Germinal center (tissue), 1 donor: Measurements from ENCODE around the gene REPS1.

Source experiments
- DNase-seq: peaks from one replicate; pipeline ENCODE4 v3.0.0; 2012; ENCODE audit warnings: mixed read lengths, low spot score

REPS1 gene

DNA sequence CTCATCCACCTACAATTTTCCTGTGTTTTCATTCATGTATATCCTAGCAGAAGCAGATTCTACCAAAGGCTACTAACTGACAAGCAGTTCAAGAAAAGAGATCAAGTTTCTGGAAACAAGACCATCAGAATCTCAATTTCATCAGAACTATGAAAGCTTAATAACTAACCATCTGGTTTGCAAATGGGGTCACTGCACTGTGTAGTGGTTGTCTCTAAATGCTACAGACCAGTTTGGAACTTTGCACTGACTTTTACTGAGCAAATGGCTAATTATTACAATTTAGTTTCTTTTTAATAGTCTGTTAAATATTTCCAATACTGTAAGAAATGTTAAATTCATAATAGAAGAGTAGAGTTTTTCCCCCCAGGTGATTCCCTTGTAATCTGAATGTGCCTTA lies 64.5 kb downstream of the REPS1 start:
- no peak for DNase-seq

DNA sequence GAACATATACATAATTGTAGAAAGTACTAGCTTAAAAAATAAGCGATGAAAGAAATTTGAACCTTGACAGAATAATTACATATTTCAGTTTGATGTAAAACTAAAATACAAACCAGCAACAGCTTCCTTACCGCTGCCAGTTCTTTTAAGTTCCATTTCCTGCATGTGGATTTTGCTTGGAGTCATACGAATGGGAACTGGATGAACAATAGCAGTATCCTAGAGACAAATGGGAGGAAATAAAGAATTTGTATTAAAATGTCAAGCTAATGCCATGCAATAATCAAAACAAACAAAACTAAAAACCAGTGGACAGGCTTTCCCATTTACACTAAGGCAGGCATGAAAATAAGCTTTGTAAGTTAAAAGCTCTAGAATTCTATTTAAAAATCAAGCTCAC lies 67.1 kb downstream of the REPS1 start:
- no peak for DNase-seq

DNA sequence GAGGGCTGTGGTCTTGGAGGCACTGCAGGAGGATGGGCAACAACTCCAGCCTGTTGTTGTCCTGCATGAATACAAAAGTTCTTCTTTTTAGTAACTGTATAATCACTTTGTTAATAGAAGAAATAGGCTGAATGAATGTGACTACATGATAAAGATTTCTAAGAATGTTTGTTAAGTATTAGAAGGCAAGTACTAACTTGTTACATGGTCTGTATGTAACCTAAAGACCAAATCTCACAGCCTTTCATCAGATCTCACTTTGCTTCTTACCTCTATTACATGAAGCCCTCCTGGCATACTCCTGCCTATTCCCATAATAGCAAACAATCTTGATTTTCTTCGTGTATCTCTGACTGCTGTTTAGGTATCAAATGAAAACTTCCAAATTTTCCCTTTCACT lies 73.4 kb downstream of the REPS1 start:
- no peak for DNase-seq

DNA sequence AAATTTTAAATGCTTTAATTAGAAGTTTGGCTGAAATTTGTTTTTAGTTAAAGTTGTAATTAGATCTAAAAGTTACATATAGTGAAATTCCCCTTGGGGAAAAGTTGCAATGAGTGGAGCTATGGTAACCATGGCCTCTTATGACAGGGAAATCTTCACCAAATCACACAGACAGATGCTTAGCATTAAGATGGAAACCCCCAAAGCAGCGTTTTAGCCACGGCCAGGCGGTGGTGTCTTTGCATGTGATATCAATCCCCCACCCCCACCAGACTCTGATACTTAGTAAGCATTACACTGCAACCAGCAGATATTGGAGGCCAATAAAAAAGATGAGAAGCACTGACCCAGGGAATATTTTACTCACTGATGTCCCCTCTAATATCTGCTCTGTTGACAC lies 75.7 kb downstream of the REPS1 start:
- no peak for DNase-seq

DNA sequence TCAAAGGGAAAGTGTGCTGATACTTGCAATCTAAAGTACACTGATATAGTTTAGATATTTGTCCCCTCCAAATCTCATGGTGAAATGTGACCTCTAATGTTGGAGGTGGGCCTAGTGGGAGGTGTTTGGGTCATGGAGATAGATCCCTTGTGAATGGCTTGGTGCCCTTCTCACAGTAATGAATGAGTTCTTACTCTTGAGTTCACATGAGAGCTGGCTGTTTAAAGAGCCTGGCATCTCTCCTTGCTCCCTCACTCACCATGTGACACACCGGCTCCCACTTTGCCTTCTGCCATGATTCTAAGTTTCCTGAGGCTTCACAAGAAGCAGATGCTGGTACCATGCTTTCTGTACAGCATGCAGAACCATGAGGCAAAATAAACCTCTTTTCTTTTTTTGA lies 78.1 kb downstream of the REPS1 start:
- no peak for DNase-seq

DNA sequence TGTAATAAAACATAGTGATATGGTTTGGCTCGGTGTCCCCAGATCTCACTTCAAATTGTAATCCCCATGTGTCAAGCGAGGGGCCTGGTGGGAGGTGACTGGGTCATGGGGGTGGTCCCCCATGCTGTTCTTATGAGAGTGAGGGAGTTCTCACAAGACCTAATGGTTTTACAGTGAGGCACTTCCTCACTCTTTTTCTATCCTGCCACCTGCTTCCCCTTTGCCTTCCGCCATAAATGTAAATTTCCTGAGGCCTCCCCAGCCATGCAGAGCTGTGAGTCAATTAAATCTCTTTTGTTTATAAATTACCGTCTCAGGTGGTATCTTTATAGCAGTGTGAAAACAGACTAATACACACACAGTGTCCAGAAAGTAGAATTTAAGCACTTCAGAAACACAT lies 78.5 kb downstream of the REPS1 start:
- DNase-seq, result no peak

DNA sequence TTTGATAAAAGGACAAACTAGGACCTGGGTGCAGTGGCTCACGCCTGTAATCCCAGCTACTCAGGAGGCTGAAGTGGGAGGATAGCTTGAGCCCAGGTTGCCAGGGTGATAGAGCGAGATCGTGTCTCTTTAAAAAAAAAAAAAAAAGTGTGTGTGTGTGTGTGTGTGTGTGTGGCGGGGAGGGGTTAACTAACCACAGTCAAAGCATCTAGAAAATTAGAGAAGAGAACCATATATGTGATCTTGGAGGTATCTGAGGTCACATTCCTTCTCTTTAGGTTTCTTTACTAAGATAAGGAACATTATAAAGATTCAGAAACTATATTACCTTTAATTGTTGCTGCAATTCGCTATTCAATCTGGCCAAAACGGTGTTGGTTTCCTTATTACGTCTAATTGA lies 80.9 kb downstream of the REPS1 start:
- DNase-seq, result no peak

DNA sequence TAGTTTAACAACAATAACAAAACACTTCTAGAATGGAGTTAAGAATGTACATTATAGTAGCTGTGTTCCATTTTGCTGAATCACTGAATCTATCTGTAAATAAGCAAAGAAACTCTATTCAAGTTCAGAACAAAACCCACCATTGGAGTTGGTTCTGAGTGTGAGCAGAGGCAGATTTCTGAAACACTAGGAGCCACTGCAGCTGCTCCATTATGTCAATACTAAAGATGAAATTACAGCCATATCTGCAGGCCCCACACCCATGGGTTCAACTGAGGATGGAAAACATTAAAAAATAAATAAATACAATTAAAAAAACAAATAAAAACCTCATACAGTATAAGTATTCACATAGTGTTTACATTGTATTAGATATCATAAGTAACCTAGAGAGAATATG lies 91.0 kb downstream of the REPS1 start:
- no peak for DNase-seq

DNA sequence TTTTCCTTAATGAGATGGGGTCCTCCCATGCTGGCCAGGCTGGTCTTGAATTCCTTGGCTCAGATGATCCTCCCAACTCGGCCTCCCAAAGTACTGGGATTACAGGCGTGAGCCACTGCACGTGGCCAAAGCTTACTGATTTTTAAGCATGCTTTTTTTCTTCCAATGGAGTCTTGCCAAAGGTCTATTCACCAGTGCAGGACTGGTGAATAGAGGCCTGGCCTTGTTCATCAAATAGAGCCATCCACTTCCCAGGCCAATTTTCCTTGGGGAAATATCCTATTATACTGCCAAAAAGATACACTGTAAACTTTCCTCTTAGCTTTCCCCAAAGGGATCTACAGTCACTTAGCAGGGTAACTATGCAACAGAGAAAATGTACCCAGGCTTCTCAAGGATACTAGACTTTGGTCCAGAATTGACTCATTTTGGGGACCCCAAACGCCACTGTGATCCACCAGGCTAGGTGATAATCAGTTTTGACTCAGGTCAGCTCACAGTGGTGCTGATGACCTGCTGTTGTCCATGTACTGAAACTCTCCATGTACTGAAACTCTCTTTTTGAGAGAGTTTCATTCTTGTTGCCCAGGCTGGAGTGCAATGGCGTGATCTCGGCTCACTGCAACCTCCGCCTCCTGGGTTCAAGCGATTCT lies 91.8 kb downstream of the REPS1 start:
- no peak for DNase-seq

DNA sequence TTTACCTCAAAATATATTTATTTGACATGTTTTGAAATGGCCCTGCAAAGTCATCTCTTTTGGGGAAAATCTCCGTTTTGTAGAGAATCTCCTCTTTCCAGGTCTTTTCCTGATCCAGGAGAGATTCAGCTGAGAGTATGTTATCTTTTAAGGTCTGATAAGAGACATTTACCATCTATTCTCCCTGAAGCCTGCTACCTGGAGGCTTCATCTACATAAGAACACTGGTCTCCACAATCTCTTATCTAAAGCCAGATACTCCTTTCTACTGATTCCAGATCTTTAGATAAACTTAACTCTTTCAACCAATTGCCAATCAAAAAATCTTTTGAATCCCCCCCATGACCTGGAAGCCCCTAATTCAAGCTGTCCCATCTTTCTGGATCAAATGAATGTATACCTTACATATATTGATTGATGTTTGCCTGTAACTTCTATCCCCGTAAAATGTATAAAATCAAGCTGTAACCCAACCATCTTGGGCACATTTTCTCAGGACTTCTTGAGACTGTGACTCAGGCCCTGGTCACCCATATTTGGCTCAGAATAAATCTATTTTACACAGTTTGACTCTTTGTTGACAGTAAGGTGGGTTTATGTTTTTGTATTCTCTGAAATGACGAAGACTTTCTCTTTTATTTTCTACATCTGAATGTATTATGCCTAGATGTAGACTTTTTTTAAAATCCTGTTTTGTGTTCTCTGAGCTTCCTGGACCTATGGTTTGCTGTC lies 96.6 kb downstream of the REPS1 start:
- DNase-seq, result no peak

DNA sequence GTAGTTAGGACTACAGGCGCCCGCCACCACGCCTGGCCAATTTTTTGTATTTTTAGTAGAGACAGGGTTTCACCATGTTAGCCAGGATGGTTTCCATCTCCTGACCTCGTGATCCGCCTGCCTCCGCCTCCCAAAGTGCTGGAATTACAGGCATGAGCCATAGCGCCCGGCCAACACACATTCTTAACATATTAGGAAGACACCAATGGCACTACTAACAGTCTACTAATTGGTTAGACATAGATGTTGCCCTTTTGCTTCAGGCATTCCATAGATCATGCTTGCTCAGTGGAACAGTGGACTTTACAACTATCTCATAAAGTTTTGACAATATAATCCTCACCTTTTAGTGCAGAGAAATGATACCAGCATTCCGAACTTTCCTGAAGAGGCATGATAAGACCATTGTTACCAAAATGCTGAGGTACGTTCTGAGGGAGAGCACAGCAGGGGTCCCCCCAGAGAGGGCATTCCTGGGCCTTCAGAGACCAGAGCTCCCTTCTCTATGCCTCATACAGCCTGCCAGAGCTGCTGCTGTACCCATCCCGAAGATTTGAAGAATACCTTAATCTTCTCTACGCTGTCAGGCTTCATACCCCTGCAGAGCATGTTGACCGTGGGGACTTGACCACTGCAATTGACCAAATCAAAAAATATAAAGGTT lies 102.8 kb downstream of the REPS1 start:
- DNase-seq, result no peak

DNA sequence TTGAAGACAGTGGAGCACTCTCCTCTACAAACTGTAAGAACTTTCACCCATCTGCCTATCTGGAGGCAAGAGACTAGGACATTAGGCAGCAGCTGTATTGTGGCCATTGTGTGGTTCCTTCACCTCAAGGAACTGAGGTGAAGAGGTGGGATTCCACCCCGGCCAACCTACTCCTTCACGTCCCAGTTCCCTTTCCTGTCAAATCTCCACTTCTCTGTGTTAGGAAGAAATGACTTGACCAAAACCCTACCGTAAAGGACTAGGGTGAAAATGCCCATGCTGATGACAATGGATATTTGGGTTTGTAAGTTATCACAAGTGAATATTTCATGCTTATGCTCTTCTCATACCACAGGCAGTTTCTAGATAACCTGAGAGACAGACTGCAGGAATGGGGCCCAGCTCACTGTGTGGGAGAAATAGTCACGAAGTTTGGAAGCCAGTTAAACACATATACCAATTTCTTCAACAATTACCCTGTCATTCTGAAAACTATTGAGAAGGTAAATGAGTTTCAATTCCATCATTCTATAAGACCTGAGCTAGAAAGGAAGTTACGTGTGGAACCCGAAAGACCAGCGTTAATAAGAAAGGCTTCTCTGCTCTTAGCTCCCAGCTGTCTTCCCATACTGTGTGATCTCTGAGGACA lies 105.6 kb downstream of the REPS1 start:
- DNase-seq, result no peak

DNA sequence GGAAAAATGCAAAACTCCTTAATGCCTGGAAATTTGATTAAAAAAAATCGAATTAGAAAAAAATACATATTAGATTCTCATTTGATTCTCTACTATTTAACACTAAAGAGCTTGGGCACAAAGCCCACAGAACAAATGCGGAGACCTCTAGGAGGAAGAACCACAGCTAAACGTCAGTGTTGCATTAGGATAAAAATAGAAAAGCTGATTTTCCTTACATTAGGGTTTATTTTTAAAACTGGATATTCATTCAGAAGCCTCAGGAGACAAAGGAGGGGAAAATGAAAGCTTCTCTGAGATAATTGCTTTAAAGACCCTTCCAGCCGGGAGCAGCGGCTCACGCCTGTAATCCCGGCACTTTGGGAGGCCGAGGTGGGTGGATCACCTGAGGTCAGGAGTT lies 114.9 kb downstream of the REPS1 start:
- DNase-seq, result no peak

DNA sequence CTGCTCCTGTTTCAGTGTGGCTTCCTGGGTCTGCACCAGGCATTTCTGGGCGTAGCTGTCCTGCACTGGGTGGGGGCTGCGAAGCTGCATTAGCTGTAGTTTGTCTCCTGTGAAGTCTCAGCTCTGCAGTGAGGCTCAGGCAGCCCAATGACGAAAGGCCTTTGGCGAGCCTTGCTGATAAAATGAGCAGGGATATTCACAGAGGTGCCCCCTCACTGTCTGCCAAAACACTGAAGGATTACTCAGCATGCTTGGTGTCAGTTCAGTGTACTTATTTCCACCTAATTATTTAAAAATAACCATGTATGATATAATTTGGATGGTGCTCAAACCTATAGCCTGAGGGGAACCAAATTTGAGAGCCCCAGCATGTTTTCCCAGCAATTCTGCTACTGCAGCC lies 118.7 kb downstream of the REPS1 start:
- DNase-seq, result no peak

DNA sequence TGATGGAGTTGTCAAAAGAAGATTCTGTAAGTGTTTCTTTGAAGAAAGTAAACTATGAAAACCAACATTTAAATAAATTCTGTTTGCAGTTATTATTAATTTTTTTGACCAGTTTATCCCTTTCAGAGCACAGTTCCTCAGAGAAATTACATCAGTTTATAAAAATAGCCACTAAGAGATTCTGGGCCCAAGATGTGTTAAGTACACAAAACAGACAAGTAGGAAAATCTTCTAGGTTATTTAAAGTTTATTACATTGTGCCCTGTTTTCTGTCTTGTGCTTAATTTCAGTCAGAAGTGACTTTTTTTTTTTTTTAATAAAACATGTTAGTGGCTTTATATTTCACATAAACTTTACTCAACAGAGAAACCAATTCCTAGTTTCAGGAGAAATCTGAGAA lies 119.9 kb downstream of the REPS1 start:
- DNase-seq, result no peak

DNA sequence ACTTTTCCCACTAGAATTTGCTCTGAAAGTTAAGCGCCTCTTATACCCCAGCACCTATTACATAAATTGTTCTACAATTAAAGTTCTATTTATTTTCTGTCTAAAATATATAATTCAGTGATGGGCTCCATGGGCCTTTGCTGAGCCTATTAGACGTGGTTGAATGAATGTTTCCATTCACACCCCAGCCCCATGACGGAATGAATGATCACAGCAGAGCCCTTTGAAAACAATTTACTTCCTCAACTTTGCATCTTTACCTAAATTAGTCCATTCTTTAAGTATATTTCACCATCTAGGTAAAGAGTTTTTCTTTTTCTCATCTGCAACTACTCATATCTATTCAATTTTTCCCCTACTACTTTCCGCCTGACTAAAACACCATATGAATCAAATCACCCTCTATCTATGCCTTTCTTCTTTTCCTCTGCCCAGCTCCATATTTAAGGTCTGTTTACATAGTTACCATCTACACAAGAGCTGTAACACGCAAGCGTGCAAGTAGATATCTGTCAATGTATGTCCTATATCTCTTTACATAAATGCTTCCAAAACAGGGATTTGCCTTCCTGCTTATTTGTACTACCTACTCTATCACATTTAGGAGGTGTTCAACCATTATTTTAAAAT lies 122.5 kb downstream of the REPS1 start:
- no peak for DNase-seq

DNA sequence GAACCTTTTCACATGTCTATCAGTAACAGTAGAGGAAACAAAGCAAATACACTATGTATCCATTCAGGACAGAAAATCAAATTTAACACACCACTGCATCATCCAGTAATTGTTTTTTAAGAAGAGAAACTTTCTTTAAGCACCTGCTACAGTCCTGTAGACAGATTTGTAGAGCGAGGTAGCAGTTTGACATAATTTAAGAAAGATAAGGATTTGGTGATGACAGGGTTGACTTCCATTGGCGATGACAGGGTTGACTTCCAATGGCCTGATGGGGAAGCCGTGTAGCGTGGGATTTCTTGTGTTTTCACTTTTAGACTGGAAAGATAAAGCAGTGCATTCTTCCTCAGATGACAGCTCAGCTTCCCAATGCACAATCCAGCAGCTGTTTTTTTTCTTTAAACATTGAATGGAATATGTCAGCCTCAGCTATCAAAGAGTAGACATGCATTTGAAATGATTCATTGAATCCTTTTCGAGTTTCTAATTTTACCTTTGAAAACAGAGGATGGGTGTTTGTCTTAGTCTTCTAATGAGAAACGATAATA lies 123.6 kb downstream of the REPS1 start:
- DNase-seq, result no peak

DNA sequence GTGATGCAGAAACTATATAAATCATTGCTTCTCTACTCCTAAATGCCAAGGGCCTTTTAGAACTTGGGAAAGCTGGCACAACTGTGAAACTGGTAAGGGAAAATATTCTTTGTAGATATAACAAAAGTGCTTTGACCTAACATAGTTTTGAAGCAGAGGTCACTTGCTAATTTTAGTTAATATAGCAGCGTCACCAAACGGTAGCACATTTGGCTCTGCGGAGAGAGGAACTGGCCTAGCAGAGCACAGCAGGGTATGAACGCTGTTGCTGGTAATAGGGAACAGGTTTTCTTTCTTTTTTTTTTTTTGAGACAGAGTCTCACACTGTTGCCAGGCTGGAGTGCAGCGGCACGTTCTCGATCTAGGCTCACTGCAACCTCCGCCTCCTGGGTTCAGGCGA lies 124.7 kb downstream of the REPS1 start:
- no peak for DNase-seq

DNA sequence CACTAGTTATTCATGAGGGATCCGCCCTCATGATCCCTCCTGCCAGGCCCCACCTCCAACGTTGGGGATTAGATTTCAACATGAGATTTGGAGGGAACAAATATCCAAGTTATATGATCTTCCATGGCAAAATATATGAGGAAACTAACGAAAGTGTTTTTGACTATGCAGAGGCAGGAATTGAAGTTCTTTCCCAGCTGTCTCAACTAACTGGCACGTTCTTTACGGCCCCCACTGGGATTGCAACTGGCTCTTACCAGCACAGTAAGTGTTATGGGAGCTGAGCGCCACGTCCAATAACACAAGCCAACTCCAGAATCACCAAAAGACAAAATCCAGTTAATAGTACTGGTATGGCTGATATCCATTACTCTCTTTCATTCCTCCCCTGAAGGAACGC lies 125.6 kb downstream of the REPS1 start:
- DNase-seq, result no peak

DNA sequence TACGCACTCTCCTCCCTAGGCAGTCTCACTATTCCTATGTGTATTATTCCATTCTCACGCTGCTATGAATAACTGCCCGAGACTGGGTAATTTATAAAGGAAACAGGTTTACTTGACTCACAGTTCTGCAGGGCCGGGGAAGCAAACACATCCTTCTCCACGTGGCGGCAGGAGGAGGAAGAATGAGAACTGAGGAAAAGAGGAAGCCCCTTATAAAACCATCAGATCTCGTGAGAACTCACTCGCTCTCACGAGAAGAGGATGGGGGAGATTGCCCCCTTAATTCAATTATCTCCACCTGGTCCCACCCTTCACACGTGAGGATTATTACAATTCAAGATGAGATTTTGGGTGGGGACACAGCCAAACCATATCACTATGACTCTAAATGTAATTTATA lies 130.3 kb downstream of the REPS1 start:
- no peak for DNase-seq

DNA sequence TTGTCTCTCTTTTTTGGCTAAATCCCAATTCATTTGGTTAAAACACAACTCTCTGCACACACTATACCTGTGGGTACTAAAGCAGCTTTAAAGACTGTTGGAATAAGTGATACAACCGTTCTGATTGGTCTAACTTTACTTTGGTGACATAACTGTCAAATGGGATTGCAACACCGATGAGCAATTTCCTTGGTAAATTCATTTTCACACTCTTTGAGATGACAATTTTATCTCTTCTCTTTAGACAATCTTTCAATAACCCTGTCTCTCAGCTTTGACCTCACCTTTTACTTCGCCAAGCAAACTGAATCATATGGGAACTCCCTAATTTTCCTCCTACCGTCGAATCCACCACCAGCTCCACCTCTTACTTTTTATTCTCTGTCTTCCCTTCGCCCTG lies 131.4 kb downstream of the REPS1 start:
- no peak for DNase-seq
